ENCODE results near the gene SLC17A9. TPM values are rescaled to one million over a fixed set of nuclear protein-coding genes. Genes with fewer than 3 reads are reported as not detected.

SLC17A9 gene
- total RNA-seq, 1 donor from 2014 or later = 12.4 TPM

DNA sequence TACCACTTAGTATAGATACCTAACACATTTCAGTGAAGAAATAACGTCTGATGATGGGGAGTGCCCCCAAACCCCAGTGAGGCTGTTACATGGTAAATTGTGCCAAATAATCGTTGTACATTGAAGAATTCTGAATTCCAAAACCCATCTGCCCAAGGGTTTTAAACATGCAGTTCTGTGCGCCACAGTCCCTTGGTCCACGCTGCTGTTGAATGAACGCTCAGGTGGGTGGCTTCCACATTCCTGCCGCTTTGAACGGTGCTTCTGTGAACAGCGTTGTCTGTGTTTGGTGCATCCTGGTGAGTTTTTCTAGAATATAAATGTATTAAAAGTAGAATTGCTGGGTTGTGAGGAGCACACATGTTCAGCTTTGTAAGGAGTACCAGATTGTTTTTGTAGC lies 11.6 kb upstream of the SLC17A9 start:
- Mint-ChIP-seq H3K36me3 (ENCODE audit: low read depth, unreplicated experiment) (peaks cover 14% of the 10 kb centered on the region), H3K27ac (ENCODE audit: unreplicated experiment) (no peak overlapping the region), H3K9me3 (ENCODE audit: unreplicated experiment) (no peaks in the 10 kb centered on the region), H3K4me1 (ENCODE audit: low read depth, unreplicated experiment) (peaks cover 17% of the 10 kb centered on the region), H3K27me3 (ENCODE audit: low read depth, unreplicated experiment) (no peaks in the 10 kb centered on the region), H3K4me3 (ENCODE audit: unreplicated experiment) (no peak overlapping the region)
- Histone ChIP-seq H3K4me1 (ENCODE audit: insufficient read depth, low read length) (peaks cover 13% of the 10 kb centered on the region), H3K9ac (ENCODE audit: low read length) (no peak overlapping the region), H3K79me2 (ENCODE audit: insufficient read depth, low read length) (peaks cover 72% of the 10 kb centered on the region), H3K27ac (ENCODE audit: low read depth, low read length) (no peak overlapping the region), H4K20me1 (ENCODE audit: insufficient read depth, low read length) (peaks cover 65% of the 10 kb centered on the region), H3K4me3 (ENCODE audit: insufficient read depth, low read depth, low read length) (no peak overlapping the region), H3K36me3 (ENCODE audit: insufficient read depth, low read length) (peaks cover 19% of the 10 kb centered on the region), H3K9me3 (ENCODE audit: insufficient read depth, low read depth, low read length) (no peaks in the 10 kb centered on the region), H3K27me3 (ENCODE audit: insufficient read depth, low read length) (no peaks in the 10 kb centered on the region), H3K4me2 (ENCODE audit: low read length) (no peak overlapping the region), H2AFZ (ENCODE audit: low read depth, low read length) (no peak overlapping the region)
- no peak for FAIRE-seq
- TF ChIP-seq EZH2 (IDR thresholded peaks at IDR 0.05; ENCODE audit: insufficient read depth, low read length) = no peak
- TF ChIP-seq, protein P1, sequence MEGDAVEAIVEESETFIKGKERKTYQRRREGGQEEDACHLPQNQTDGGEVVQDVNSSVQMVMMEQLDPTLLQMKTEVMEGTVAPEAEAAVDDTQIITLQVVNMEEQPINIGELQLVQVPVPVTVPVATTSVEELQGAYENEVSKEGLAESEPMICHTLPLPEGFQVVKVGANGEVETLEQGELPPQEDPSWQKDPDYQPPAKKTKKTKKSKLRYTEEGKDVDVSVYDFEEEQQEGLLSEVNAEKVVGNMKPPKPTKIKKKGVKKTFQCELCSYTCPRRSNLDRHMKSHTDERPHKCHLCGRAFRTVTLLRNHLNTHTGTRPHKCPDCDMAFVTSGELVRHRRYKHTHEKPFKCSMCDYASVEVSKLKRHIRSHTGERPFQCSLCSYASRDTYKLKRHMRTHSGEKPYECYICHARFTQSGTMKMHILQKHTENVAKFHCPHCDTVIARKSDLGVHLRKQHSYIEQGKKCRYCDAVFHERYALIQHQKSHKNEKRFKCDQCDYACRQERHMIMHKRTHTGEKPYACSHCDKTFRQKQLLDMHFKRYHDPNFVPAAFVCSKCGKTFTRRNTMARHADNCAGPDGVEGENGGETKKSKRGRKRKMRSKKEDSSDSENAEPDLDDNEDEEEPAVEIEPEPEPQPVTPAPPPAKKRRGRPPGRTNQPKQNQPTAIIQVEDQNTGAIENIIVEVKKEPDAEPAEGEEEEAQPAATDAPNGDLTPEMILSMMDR (IDR thresholded peaks at IDR 0.05; ENCODE audit: insufficient read depth, low read depth, low read length) = no peak
- DNase-seq (ENCODE audit: low read depth) = no peak

DNA sequence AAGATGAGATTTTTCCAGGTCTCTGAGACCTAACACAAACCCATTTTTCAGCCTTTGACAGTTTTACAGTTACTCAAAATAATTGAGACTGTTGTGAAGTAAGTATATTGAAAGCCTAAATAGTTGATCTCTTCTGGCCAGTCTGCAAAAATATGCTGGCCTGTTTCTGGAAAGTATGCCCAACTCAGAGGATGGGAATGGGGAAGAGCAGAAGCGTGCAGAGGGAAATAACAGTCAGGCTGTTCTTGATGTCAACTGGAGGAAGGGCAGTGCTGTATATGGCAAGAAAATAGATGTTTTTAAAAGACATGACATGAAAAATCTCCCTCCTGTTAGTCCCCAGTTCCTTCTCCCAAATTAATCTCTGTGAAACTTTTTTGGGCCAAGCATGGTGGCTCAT lies 10.7 kb upstream of the SLC17A9 start:
- Histone ChIP-seq H3K9ac (ENCODE audit: low read length) (no peak overlapping the region), H3K27me3 (ENCODE audit: insufficient read depth, low read length) (no peaks in the 10 kb centered on the region), H2AFZ (ENCODE audit: low read depth, low read length) (no peak overlapping the region), H4K20me1 (ENCODE audit: insufficient read depth, low read length) (peaks cover 69% of the 10 kb centered on the region), H3K4me3 (ENCODE audit: insufficient read depth, low read depth, low read length) (no peak overlapping the region), H3K36me3 (ENCODE audit: insufficient read depth, low read length) (peaks cover 25% of the 10 kb centered on the region), H3K4me1 (ENCODE audit: insufficient read depth, low read length) (peaks cover 13% of the 10 kb centered on the region), H3K27ac (ENCODE audit: low read depth, low read length) (no peak overlapping the region), H3K79me2 (ENCODE audit: insufficient read depth, low read length) (peaks cover 71% of the 10 kb centered on the region), H3K9me3 (ENCODE audit: insufficient read depth, low read depth, low read length) (no peaks in the 10 kb centered on the region), H3K4me2 (ENCODE audit: low read length) (no peak overlapping the region)
- Mint-ChIP-seq H3K4me3 (ENCODE audit: unreplicated experiment) (peak overlapping the region; percentile 36), H3K27me3 (ENCODE audit: low read depth, unreplicated experiment) (no peaks in the 10 kb centered on the region), H3K4me1 (ENCODE audit: low read depth, unreplicated experiment) (peaks cover 17% of the 10 kb centered on the region), H3K36me3 (ENCODE audit: low read depth, unreplicated experiment) (peaks cover 22% of the 10 kb centered on the region), H3K27ac (ENCODE audit: unreplicated experiment) (no peak overlapping the region), H3K9me3 (ENCODE audit: unreplicated experiment) (no peaks in the 10 kb centered on the region)
- no peak for DNase-seq (ENCODE audit: low read depth)
- TF ChIP-seq EZH2 (IDR thresholded peaks at IDR 0.05; ENCODE audit: insufficient read depth, low read length) = no peak
- TF ChIP-seq, protein P1 (IDR thresholded peaks at IDR 0.05; ENCODE audit: insufficient read depth, low read depth, low read length) = no peak
- peak; percentile 60 for FAIRE-seq

DNA sequence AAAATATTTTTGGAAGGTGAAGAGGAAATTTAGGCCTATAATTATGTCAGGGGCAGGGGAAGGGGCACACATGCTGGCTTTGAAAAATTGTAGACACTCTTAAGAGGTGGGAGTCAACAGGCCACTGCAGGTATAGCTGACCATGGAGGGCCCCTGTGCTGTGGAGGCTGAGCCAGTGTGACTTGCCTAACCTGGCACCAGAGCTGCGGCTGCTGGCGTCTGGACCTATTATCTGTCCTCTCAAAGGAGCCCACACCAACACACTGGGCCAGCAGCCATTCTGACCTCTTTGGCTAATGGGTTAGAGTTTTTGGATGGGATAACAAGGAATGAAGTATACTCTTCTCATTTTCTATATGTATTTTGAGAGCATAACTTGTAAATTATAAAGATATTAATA lies 10.1 kb upstream of the SLC17A9 start:
- H3K9ac ChIP-seq (ENCODE audit: low read length) = no peak overlapping the region
- H3K4me3 ChIP-seq (ENCODE audit: insufficient read depth, low read depth, low read length) = no peak overlapping the region
- H4K20me1 ChIP-seq (ENCODE audit: insufficient read depth, low read length) = peaks cover 73% of the 10 kb centered on the region
- H2AFZ ChIP-seq (ENCODE audit: low read depth, low read length) = no peak overlapping the region
- no peaks in the 10 kb centered on the region for H3K9me3 ChIP-seq (ENCODE audit: insufficient read depth, low read depth, low read length)
- no peak overlapping the region for H3K27ac ChIP-seq (ENCODE audit: low read depth, low read length)
- peaks cover 66% of the 10 kb centered on the region for H3K79me2 ChIP-seq (ENCODE audit: insufficient read depth, low read length)
- peaks cover 25% of the 10 kb centered on the region for H3K36me3 ChIP-seq (ENCODE audit: insufficient read depth, low read length)
- peaks cover 13% of the 10 kb centered on the region for H3K4me1 ChIP-seq (ENCODE audit: insufficient read depth, low read length)
- Mint-ChIP-seq H3K36me3 (ENCODE audit: low read depth, unreplicated experiment) (peaks cover 27% of the 10 kb centered on the region), H3K4me3 (ENCODE audit: unreplicated experiment) (no peak overlapping the region), H3K27ac (ENCODE audit: unreplicated experiment) (no peak overlapping the region), H3K27me3 (ENCODE audit: low read depth, unreplicated experiment) (no peaks in the 10 kb centered on the region), H3K9me3 (ENCODE audit: unreplicated experiment) (no peaks in the 10 kb centered on the region), H3K4me1 (ENCODE audit: low read depth, unreplicated experiment) (peaks cover 14% of the 10 kb centered on the region)
- no peaks in the 10 kb centered on the region for H3K27me3 ChIP-seq (ENCODE audit: insufficient read depth, low read length)
- no peak for FAIRE-seq
- DNase-seq (ENCODE audit: low read depth) = no peak
- H3K4me2 ChIP-seq (ENCODE audit: low read length) = no peak overlapping the region
- no peak for TF ChIP-seq EZH2 (IDR thresholded peaks at IDR 0.05; ENCODE audit: insufficient read depth, low read length)
- TF ChIP-seq, protein P1 (IDR thresholded peaks at IDR 0.05; ENCODE audit: insufficient read depth, low read depth, low read length) = no peak
